ENCODE results near the gene HCFC1R1. TPM values are rescaled to one million over a fixed set of nuclear protein-coding genes. Genes with fewer than 3 reads are reported as not detected.

Gene HCFC1R1
- total RNA-seq, 1 donor from 2014 or later: 117 TPM

DNA sequence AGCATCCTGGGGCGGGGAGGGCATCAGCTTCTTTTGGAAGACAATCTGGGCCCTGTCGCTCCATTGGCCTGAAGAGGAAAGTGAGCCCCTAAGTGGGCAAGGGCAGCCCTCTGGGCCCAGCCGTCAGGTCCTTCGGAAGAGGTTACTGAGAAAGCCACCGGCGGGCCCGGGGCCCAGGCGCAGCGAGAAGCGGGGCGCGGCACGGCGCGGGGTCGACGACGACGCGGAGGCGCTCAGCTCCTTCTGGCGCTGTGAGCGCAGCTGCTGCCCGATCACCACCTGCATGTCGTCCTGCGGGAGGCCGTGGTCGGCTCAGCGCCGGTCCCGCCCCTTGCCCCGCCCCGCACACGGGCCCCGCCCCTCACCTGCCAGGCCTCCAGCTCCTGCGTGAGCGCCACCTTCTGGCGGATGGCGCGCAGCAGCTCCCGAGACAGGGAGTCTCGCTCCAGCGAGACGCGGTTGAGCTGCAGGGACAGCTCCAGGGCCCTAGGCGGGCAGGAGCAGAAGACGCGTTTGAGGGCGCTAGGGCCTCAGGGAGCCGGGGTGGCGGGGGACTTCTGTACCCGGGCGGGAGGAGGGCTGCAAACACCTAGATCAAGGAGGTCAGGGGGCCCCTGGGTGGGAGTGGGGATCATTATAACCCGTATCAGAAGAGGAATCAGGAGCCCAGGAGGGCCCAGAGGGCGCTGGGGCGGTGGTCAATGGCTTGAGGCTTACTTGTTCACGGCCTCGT lies 4.4 kb upstream of the HCFC1R1 start:
- Mint-ChIP-seq H3K4me3 (ENCODE audit: unreplicated experiment) (peak overlapping the region; percentile 42), H3K27ac (ENCODE audit: unreplicated experiment) (peak overlapping the region; percentile 64), H3K4me1 (ENCODE audit: low read depth, unreplicated experiment) (peaks cover 10% of the 10 kb centered on the region), H3K36me3 (ENCODE audit: unreplicated experiment) (no peaks in the 10 kb centered on the region), H3K27me3 (ENCODE audit: unreplicated experiment) (peaks cover 17% of the 10 kb centered on the region), H3K9me3 (ENCODE audit: unreplicated experiment) (peaks cover 2% of the 10 kb centered on the region)
- peak; percentile 94 for DNase-seq
- TF ChIP-seq, protein P1, sequence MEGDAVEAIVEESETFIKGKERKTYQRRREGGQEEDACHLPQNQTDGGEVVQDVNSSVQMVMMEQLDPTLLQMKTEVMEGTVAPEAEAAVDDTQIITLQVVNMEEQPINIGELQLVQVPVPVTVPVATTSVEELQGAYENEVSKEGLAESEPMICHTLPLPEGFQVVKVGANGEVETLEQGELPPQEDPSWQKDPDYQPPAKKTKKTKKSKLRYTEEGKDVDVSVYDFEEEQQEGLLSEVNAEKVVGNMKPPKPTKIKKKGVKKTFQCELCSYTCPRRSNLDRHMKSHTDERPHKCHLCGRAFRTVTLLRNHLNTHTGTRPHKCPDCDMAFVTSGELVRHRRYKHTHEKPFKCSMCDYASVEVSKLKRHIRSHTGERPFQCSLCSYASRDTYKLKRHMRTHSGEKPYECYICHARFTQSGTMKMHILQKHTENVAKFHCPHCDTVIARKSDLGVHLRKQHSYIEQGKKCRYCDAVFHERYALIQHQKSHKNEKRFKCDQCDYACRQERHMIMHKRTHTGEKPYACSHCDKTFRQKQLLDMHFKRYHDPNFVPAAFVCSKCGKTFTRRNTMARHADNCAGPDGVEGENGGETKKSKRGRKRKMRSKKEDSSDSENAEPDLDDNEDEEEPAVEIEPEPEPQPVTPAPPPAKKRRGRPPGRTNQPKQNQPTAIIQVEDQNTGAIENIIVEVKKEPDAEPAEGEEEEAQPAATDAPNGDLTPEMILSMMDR (IDR thresholded peaks at IDR 0.05; ENCODE audit: partially characterized antibody, unreplicated experiment): peak; percentile 91

DNA sequence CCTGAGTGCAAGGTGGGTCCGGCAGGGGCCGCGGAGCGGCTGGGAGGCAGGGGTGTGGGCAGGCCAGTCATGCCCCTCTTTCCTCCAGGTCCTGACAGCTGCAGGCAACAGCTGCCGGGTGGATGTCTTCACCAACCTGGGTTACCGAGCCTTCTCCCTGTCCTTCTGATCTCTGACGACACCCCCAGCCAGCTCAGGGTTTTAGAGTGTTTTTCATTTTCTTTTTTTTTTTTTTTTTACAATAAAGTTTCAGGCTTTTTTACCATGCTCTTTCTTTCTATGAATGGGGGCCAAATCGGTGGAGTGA lies 3.7 kb upstream of the HCFC1R1 start:
- DNase-seq: no peak
- Mint-ChIP-seq H3K36me3 (ENCODE audit: unreplicated experiment) (no peaks in the 10 kb centered on the region), H3K27me3 (ENCODE audit: unreplicated experiment) (peaks cover 16% of the 10 kb centered on the region), H3K4me1 (ENCODE audit: low read depth, unreplicated experiment) (peaks cover 13% of the 10 kb centered on the region), H3K27ac (ENCODE audit: unreplicated experiment) (peak overlapping the region; percentile 64), H3K4me3 (ENCODE audit: unreplicated experiment) (peak overlapping the region; percentile 42), H3K9me3 (ENCODE audit: unreplicated experiment) (peaks cover 2% of the 10 kb centered on the region)
- TF ChIP-seq, protein P1 (IDR thresholded peaks at IDR 0.05; ENCODE audit: partially characterized antibody, unreplicated experiment): no peak

DNA sequence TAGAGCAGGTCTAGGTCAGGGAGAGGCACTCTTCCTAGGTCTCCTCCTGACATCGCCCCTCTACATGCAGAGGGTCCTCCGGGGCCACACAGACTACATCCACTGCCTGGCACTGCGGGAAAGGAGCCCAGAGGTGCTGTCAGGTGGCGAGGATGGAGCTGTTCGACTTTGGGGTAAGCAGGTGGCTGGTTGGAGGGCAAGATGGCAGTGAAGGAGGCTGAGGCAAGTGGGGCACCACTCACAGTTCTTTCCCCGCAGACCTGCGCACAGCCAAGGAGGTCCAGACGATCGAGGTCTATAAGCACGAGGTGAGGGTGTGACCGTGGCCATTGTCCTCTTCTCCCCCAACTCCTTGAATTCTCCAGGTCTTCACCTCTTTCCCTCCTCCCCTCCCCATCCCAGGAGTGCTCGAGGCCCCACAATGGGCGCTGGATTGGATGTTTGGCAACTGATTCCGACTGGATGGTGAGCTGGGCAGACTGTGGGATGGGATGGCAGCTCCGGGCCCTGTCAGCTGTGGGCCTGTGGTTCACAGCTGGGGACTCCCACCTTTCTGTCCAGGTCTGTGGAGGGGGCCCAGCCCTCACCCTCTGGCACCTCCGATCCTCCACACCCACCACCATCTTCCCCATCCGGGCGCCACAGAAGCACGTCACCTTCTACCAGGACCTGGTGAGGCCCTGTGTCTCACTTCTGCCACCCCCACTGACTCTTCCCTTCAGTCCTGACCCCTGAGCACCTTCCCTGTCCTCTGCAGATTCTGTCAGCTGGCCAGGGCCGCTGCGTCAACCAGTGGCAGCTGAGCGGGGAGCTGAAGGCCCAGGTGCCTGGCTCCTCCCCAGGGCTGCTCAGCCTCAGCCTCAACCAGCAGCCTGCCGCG lies 3.1 kb upstream of the HCFC1R1 start:
- peak; percentile 59 for DNase-seq

DNA sequence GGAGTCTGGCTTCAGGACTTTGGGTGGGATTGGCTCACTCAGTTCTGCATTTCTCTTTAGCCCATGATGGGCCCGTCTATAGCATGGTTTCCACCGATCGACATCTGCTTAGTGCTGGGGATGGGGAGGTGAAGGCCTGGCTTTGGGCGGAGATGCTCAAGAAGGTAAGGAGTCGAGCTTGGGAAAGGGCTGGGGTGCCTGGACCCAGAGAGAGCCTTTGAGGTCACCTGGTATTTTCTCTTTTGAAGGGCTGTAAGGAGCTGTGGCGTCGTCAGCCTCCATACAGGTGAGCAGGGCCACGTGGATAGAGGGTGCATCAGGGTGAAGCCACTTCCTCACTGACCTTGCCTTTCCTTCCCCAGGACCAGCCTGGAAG lies 2.2 kb upstream of the HCFC1R1 start:
- Mint-ChIP-seq H3K27me3 (ENCODE audit: unreplicated experiment) (peaks cover 18% of the 10 kb centered on the region), H3K27ac (ENCODE audit: unreplicated experiment) (no peak overlapping the region), H3K36me3 (ENCODE audit: unreplicated experiment) (no peaks in the 10 kb centered on the region), H3K4me1 (ENCODE audit: low read depth, unreplicated experiment) (peaks cover 20% of the 10 kb centered on the region), H3K9me3 (ENCODE audit: unreplicated experiment) (peaks cover 2% of the 10 kb centered on the region), H3K4me3 (ENCODE audit: unreplicated experiment) (no peak overlapping the region)
- TF ChIP-seq, protein P1 (IDR thresholded peaks at IDR 0.05; ENCODE audit: partially characterized antibody, unreplicated experiment): no peak
- no peak for DNase-seq

More for the DNA sequence above, 3.1 kb upstream of the HCFC1R1 start:
- Mint-ChIP-seq H3K9me3 (ENCODE audit: unreplicated experiment) (peaks cover 2% of the 10 kb centered on the region), H3K4me1 (ENCODE audit: low read depth, unreplicated experiment) (peaks cover 15% of the 10 kb centered on the region), H3K36me3 (ENCODE audit: unreplicated experiment) (no peaks in the 10 kb centered on the region), H3K27me3 (ENCODE audit: unreplicated experiment) (peaks cover 16% of the 10 kb centered on the region), H3K27ac (ENCODE audit: unreplicated experiment) (peak overlapping the region; percentile 52), H3K4me3 (ENCODE audit: unreplicated experiment) (peak overlapping the region; percentile 30)
- TF ChIP-seq, protein P1 (IDR thresholded peaks at IDR 0.05; ENCODE audit: partially characterized antibody, unreplicated experiment): no peak
